22Rv1 (cell line): ENCODE data around the gene HOXA3.

ENCODE experiments used
- H3K27ac ChIP-seq: fragments of 450-650 bp; 2 replicates; pipeline ENCODE4 v1.5.1; 2017
- CTCF ChIP-seq: fragments of 450-650 bp; IDR thresholded peaks from 2 replicates; pipeline ENCODE4 v1.5.1; 2017; ENCODE audit warnings: mild to moderate bottlenecking
- ZFX ChIP-seq: fragments of 450-650 bp; IDR thresholded peaks from 2 replicates; pipeline ENCODE4 v1.6.1; 2017; ENCODE audit warnings: antibody characterized with exemption, borderline replicate concordance

The HOXA3 gene

GRCh38 chr7:27198138-27198841 lies 45.9 kb upstream of the HOXA3 start:
- no peak for TF ChIP-seq ZFX
- TF ChIP-seq CTCF = no peak
- no peak overlapping the region for H3K27ac ChIP-seq

- H3K27ac ChIP-seq = no peak overlapping the region
- TF ChIP-seq ZFX (no peak), CTCF (no peak)
Observed at GRCh38 chr7:27197137-27198042, 45.0 kb upstream of the HOXA3 start.

DNA sequence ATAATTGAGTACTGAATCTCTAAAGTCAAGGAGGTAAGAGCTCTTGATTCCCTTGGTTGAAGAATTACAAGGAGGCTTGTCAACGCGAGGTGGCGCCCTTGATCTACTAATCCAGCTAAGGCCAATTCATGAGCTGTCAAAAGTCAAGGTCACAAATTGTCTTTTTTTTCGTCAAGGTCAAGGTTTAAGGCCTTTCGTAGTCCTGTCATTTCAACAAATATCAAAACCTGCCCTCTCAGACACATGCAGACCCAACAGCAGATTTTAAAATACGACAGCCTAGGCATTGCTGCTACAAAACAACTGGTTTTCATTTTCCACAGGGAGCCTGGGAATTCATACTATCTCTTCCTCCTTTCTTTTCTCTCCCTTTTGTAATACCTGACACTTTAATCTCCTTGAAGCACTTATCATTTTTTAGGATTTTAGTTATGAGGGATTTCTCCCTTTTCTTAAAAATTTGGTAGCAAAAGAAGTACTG lies 43.9 kb upstream of the HOXA3 start:
- no peak overlapping the region for H3K27ac ChIP-seq
- no peak for TF ChIP-seq ZFX
- peak; percentile 93 for TF ChIP-seq CTCF

DNA sequence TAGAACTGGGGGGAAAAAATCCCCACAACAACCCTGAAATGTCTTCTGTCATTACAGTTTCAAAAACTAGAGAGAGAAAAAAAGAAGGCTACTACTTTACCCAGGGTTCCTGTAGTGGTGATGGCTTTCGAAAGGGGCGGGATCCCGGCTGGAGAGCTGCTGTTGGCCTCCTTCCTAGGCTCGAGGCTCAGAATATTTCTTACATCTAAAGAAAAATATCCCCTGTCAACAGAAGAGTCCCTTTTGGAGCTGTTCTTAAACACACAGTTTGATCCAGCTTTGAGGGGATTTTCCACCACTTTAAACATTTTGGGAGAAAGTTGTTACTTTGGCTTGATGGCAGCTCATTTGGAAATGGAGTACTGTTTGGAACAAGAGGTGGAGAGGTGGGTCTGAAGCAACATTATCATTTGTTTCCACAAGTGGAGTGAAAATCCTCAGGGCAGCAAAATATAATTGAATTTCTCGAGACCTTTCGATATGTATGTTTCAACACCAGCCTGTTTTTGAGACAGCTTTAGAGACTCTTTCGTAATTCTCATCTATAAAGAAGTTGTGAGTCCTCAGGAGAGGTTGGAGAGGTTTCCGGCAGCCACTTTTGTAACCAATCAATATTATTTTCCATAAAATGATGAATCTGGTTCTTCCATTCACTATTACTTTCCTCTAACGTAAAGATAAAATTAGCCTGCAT lies 42.5 kb upstream of the HOXA3 start:
- TF ChIP-seq CTCF (no peak), ZFX (no peak)
- no peak overlapping the region for H3K27ac ChIP-seq

DNA sequence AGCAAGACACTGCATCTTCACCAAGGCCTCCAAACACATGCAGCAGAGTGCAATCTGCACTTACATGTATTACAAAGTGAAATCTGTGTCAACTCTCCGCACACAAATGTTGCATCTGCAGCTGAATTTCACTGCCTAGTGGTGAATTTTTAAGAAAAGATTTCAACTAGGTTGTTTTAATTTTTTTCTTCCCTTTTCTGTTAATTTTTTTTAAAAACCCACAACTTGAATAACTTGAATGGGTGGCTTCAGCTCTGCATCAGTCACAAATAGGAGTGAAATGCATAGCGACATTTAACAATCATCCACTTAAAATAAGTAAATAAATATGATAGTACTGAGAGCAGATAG lies 41.6 kb upstream of the HOXA3 start:
- no peak for TF ChIP-seq CTCF
- no peak for TF ChIP-seq ZFX
- H3K27ac ChIP-seq = no peak overlapping the region

- TF ChIP-seq CTCF = no peak
- no peak for TF ChIP-seq ZFX
- H3K27ac ChIP-seq = no peak overlapping the region
Observed at GRCh38 chr7:27193335-27194001, 41.1 kb upstream of the HOXA3 start.
